K562 (cell line): Measurements from ENCODE around the gene DOK4. TPM values are rescaled to one million over a fixed set of nuclear protein-coding genes. Genes with fewer than 3 reads are reported as not detected.

Experiments
- ARNT ChIP-seq, 2 experiments: fragments of 450-650 bp; IDR thresholded peaks; 2 replicates each; pipeline ENCODE4 v1.6.1; 2016; ENCODE audit warnings: mild to moderate bottlenecking in 1 of 2
- CHD2 ChIP-seq: IDR thresholded peaks from 2 replicates; pipeline ENCODE4 v1.6.1; 2011; ENCODE audit warnings: low read depth, low read length
- COPS2 ChIP-seq: fragments of 450-650 bp; conservative IDR thresholded peaks from 2 replicates; pipeline ENCODE4 v1.6.1; 2016; ENCODE audit warnings: mild to moderate bottlenecking, moderate library complexity
- CREM ChIP-seq: IDR thresholded peaks from 2 replicates; pipeline ENCODE4 v1.6.1; 2014; ENCODE audit warnings: antibody characterized with exemption, low read depth
- ELK1 ChIP-seq: sonication (generic); formaldehyde crosslinking; IDR thresholded peaks from 2 replicates; pipeline ENCODE4 v1.8.1; 2022; ENCODE audit warnings: missing genetic modification reagents
- KLF6 ChIP-seq: fragments of 250-450 bp; sonication (Bioruptor Pico); IDR thresholded peaks from 2 replicates; pipeline ENCODE4 v1.4.0; 2020; ENCODE audit warnings: mild to moderate bottlenecking, moderate library complexity, borderline replicate concordance
- NFXL1 ChIP-seq: fragments of 450-650 bp; formaldehyde crosslinking; IDR thresholded peaks from 2 replicates; pipeline ENCODE4 v1.4.0; 2021; ENCODE audit warnings: mild to moderate bottlenecking
- NRF1 ChIP-seq, 2 experiments: fragments of 450-650 bp; IDR thresholded peaks in 1 of 2; conservative IDR thresholded peaks in 1 of 2; 2 replicates each; pipeline ENCODE4 v1.6.1; 2014; ENCODE audit warnings: mild to moderate bottlenecking in 2 of 2
- SREBF2 ChIP-seq: sonication (generic); formaldehyde crosslinking; IDR thresholded peaks from 2 replicates; pipeline ENCODE4 v1.4.0; 2020; ENCODE audit warnings: mild to moderate bottlenecking, missing genetic modification reagents
- ZHX1 ChIP-seq: fragments of 150-350 bp; conservative IDR thresholded peaks from 2 replicates; pipeline ENCODE4 v1.6.1; 2014; ENCODE audit warnings: low read length
- ZKSCAN3 ChIP-seq: fragments of 250-450 bp; sonication (Bioruptor Pico); IDR thresholded peaks from 2 replicates; pipeline ENCODE4 v1.4.0; 2020
- ZNF197 ChIP-seq: fragments of 200-800 bp; sonication (Bioruptor generic); IDR thresholded peaks from 2 replicates; pipeline ENCODE4 v1.6.1; 2016; ENCODE audit warnings: low read depth, missing genetic modification characterization, missing compliant biosample characterization
- ZNF282 ChIP-seq: sonication (generic); formaldehyde crosslinking; IDR thresholded peaks from 2 replicates; pipeline ENCODE4 v1.8.1; 2023; ENCODE audit warnings: missing genetic modification reagents
- ZNF583 ChIP-seq: fragments of 250-450 bp; sonication (Bioruptor Pico); IDR thresholded peaks from 2 replicates; pipeline ENCODE4 v1.4.0; 2020
- polyA plus RNA-seq, 8 experiments: library from polyadenylated mRNA; depleted of rRNA in 4 of 8; stranded (reverse) in 5 of 8; unstranded in 3 of 8; fragments of >200 nt; fragmentation: Nextera tagmentation in 2 of 8; fragmentation: Illumina TruSeq in 1 of 8; extraction: Ambion mirVana in 2 of 8; extraction: Trizol in 1 of 8; gene quantifications; 2 replicates each; pipeline versions ENCODE4 v1.2.1 to v1.2.3, GENCODE V29; 2011 to 2014; ENCODE audit warnings: inconsistent platforms in 1 of 8, missing spikeins in 1 of 8
- total RNA-seq, 7 experiments: library from RNA; depleted of rRNA in 6 of 7; stranded (reverse); fragments of >200 nt in 6 of 7; fragmentation: Illumina TruSeq in 2 of 7; extraction: Trizol in 2 of 7; gene quantifications; 2 replicates each; pipeline versions ENCODE4 v1.2.1 to v1.2.3, GENCODE V29; 2011 to 2021; ENCODE audit warnings: low replicate concordance in 1 of 7
- TF ChIP-seq, protein P1 (sequence below): IDR thresholded peaks from 2 replicates; pipeline ENCODE4 v1.6.1; 2016; ENCODE audit warnings: missing genetic modification characterization, missing compliant biosample characterization
- TF ChIP-seq, protein P2 (sequence below): sonication (generic); formaldehyde crosslinking; IDR thresholded peaks from 2 replicates; pipeline ENCODE4 v1.8.0; 2022; ENCODE audit warnings: mild to moderate bottlenecking, low read depth, missing genetic modification reagents
- TF ChIP-seq, protein P3 (sequence below): fragments of 200-400 bp; formaldehyde crosslinking; IDR thresholded peaks from 2 replicates; pipeline ENCODE4 v1.6.1; 2017; ENCODE audit warnings: mild to moderate bottlenecking, low read depth, low read length, moderate library complexity

DOK4 gene
- total and polyA plus RNA-seq, 9 of the 15 experiments (the other 6 are each of a cell fraction or from before 2014, with no cell fraction given): 0.10 to 14.4 (median 8.3) TPM

DNA sequence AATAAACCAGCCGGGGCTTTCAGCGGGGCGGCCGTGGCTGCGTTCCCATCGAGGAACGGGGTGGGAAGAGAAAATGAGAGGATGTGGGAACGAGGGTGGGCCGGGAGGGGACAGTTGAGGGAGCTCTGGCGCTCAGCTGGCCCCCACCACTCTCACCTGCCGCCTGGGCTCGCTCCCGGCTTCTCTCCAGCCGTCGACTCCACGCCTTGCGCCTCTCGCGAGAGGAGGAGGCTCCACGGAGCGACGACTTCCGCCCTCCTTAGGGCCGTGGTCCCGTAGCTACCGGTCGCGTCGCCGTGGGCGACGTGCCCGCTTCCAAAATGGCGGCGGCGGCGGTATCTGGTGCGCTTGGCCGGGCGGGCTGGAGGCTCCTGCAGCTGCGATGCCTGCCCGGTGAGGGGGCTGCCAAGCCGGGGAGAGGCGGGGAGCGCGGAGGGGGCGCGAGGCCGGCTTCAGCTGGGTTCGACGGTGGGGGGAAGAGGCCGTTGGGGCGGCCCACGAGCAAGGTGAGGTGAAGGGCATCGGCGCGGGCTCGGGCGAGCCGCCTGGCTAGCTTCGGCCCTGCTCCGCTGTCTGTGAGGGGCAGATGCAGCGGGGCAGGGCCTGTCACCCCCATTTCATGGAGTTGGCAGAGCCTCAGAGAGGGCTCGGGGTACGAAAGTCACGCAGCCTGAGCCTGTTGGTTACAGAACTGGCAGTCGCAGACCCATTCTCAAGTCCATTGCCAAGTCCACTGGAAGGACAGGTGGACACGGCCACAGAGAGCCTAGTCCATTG, 38.9 kb downstream of the DOK4 start, which contains the start of the genes CIAPIN1 and COQ9 (continued):
- TF ChIP-seq, protein P1, sequence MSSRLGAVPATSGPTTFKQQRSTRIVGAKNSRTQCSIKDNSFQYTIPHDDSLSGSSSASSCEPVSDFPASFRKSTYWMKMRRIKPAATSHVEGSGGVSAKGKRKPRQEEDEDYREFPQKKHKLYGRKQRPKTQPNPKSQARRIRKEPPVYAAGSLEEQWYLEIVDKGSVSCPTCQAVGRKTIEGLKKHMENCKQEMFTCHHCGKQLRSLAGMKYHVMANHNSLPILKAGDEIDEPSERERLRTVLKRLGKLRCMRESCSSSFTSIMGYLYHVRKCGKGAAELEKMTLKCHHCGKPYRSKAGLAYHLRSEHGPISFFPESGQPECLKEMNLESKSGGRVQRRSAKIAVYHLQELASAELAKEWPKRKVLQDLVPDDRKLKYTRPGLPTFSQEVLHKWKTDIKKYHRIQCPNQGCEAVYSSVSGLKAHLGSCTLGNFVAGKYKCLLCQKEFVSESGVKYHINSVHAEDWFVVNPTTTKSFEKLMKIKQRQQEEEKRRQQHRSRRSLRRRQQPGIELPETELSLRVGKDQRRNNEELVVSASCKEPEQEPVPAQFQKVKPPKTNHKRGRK: no peak
- peak; percentile 98 for TF ChIP-seq CREM
- no peak for TF ChIP-seq ELK1 (CRISPR knock-in tag)
- peak; percentile 47 to 50 for TF ChIP-seq NRF1 (conservative IDR thresholded peaks at IDR 0.05 in 1 of 2, IDR thresholded peaks at IDR 0.05 in 1 of 2)
- no peak for TF ChIP-seq ZKSCAN3 (CRISPR knock-in tag)
- TF ChIP-seq ARNT (IDR thresholded peaks at IDR 0.05): no peak
- TF ChIP-seq ZNF282 (CRISPR knock-in tag): no peak
- TF ChIP-seq ZHX1: peak; percentile 96
- TF ChIP-seq NFXL1: no peak
- TF ChIP-seq COPS2: no peak
- TF ChIP-seq SREBF2: no peak
- TF ChIP-seq, protein P2, sequence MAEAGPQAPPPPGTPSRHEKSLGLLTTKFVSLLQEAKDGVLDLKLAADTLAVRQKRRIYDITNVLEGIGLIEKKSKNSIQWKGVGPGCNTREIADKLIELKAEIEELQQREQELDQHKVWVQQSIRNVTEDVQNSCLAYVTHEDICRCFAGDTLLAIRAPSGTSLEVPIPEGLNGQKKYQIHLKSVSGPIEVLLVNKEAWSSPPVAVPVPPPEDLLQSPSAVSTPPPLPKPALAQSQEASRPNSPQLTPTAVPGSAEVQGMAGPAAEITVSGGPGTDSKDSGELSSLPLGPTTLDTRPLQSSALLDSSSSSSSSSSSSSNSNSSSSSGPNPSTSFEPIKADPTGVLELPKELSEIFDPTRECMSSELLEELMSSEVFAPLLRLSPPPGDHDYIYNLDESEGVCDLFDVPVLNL (CRISPR knock-in tag): no peak
- no peak for TF ChIP-seq KLF6 (CRISPR knock-in tag)
- TF ChIP-seq, protein P3, sequence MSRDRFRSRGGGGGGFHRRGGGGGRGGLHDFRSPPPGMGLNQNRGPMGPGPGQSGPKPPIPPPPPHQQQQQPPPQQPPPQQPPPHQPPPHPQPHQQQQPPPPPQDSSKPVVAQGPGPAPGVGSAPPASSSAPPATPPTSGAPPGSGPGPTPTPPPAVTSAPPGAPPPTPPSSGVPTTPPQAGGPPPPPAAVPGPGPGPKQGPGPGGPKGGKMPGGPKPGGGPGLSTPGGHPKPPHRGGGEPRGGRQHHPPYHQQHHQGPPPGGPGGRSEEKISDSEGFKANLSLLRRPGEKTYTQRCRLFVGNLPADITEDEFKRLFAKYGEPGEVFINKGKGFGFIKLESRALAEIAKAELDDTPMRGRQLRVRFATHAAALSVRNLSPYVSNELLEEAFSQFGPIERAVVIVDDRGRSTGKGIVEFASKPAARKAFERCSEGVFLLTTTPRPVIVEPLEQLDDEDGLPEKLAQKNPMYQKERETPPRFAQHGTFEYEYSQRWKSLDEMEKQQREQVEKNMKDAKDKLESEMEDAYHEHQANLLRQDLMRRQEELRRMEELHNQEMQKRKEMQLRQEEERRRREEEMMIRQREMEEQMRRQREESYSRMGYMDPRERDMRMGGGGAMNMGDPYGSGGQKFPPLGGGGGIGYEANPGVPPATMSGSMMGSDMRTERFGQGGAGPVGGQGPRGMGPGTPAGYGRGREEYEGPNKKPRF: no peak
- TF ChIP-seq CHD2: peak; percentile 99
- TF ChIP-seq ZNF197 (CRISPR knock-in tag): peak; percentile 70; the same call in 1 of the 2 replicates
- TF ChIP-seq ZNF583: no peak
